GM18505 (cell line): ENCODE results near the gene CNTN2.

Source experiments
- ATAC-seq: cut with Tn5 transposase; IDR thresholded peaks from one replicate; pipeline ENCODE4 v1.9.1; 2021; ENCODE audit not compliant: unreplicated experiment
- POLR2A ChIP-seq: IDR thresholded peaks from 4 replicates; pipeline ENCODE4 v1.6.1; 2011; ENCODE audit warnings: borderline replicate concordance; ENCODE audit not compliant: insufficient read depth, insufficient read length; ENCODE audit errors: extremely low read depth

Gene CNTN2

DNA sequence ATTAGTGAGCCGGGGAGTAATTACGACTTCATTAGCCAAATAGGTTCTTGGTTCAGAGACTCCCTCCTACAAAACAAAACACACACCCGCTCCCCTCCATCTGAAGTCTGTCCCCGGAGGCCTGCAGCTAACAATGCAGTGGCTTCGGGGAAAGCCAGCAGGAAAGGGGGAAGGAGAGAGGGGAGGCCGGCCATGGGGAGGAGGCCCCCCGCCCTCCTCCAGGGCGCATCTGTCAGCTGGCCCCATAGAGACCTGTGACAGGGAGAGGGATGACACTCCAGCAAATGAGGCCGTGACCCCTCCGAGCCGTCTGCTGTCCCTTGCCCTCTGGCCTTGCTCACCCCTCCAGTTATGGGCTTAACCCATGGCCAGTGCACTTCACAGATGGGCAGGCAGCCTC lies 12.1 kb upstream of the CNTN2 start:
- ATAC-seq, result no peak
- TF ChIP-seq POLR2A, result no peak

DNA sequence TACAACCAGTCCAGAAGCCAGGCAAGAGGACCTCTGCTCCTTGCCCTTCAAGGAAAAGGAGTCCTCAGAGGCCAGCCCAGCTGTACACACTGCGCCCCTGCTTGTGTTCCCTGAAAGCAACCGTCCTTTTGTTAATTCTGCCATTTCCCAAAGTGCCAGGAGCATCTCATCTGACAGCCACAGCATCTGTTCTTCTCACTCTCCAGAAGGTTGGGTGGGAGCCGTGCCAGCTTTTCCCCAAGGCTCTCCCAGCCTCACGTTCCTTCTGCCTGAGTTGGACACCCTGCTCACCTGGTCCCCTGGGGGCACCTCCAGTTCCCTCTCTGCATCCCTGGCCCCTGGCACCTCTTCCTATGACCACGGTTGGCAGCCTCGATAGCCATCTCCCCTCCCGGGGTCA lies 10.5 kb upstream of the CNTN2 start:
- no peak for ATAC-seq

DNA sequence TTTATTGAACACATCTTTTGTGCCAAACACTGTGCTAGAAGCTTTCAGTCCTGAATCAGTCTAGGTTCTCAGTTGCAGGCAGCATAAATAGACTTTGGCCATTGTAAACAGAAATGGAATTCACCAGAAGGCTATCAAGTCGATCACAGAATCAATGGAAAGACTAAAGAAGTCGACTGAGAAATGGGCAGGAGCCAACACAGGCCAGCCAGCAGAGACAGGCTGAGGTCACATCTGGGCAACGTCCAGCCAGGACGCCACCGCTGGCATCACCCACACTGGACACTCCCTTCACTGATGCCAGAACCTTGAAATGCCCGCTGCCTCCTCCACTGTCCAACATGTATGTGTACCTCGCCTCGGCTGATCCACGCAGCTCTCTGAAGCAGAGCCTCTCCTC lies 5.5 kb upstream of the CNTN2 start:
- no peak for ATAC-seq

More for the DNA sequence above, 10.5 kb upstream of the CNTN2 start:
- TF ChIP-seq POLR2A, result no peak

DNA sequence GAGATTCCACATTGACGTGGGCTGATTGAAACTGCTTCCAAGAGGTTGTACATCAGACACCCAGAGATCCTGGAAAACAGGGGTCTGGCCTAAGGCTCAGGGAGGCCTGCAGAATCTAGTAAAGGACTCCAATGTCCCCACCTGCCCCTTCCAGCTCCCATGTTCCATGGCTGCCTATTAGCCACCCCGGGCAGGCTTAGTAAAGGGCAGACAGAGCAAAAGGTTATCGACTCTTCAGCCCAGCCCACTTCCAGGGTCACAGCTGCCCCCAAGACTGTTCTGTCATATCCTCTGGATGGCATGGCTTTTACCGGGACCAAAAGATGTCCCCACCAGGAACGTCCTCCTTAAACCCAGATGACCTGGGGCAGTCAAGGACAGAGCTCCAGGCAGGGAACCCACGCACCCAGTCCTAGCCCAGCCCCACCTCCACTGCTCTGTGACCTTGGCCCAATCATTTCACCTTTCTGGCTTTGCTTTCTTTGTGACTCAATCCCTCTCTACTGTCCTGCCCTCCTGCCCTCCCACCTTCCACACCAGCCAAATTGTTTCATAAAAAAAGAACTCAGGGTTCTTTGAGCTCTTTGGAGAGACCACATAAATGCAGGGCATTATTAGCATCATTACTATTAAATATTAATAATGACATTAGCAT lies 4.8 kb upstream of the CNTN2 start:
- ATAC-seq, result no peak
- no peak for TF ChIP-seq POLR2A

More for the DNA sequence above, 5.5 kb upstream of the CNTN2 start:
- no peak for TF ChIP-seq POLR2A

DNA sequence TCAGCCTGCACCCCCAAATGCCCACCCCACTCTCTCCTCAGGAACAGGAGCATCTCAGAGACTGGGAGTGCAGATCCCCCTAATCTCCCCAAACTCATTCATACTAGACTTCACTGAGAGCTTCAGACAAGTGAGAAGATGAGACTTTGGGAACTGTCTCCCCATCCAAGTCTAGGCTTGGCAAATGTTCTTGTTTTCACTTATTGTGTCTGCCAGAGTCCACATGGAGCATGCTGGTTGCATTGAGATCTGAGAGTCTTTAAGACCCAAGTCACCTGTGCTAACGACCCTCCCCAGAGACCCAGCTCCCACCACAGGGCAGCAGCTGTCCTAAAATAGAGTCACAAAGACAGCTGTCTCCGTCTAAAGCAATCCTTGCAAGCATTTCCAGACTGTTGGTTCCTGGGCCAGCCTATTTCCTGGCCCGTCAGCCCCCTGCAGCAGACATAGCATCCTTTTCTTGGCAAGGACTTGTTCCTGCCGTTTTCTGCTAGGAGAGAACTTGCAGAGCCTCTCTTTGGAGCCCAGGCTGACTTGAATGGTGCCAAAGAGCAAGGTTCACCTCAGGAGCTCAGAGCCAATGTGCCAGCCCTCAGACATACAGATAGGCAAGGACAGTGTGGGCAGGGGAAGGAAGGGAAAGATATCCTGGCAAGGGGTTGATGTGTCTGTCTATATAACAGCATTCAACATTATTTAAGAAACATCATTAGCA lies 1.9 kb upstream of the CNTN2 start:
- no peak for ATAC-seq
- no peak for TF ChIP-seq POLR2A

DNA sequence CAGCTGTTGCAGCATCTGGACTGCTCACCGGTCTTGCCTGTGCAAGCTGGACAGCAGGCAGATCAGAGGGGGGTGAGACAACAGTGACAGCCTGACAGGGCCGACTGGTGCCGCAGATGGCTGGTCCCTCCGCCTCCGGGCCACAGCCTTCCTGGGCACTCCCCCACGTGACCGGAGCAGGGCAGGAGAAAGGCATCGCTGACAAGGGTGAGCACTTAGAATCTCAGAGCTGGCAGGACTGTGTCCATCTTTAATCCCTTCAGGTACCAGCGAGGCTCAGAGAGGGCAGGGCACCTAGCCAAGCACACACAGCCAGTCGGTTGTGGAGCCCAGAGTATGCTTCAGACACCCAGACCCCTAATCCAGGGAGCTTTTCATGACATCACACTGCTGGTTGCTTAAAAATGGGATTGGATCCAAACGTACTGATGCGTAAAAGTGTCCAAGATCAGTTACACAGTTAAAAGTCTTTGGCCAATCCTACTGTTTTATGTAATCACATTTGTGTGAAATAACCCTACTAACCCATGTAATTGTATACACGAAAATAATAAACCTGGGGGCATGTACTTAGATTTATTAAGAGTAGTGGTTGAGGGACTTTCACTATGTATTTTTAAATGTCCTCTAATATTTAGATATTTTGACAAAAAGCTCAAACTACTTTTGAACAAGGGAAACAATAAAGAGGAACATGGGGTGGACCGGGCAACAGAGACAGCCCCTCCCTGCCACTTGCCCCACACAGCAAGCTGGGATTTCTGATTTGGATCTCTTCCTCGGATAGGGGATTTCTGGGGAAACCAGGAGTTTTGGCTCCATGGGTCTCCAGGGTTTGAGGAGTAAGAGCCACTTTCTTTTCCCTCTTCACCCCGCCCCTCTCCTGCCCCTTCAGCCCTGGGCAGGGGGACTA lies 758 bp upstream of the CNTN2 start:
- ATAC-seq, result no peak
- no peak for TF ChIP-seq POLR2A

DNA sequence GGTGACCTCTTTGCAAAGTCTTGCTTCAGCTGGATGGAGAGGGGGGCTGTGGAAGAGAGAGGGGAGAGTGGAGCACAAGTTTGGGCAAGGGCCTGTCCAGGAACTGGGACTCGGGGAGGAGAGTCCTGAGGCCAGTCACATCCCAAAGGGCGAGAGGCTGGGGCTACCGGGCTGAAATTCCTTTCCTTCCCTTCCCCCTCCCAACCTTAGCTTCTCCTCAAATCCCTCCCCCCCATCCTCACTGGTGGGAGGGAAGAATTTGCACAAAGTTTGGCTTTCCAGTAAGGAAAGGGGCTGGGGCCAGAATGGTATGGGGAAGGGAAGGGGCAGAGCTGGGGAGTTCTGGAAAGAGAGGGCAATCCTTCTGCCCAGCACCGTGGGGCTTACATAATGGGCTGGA lies 854 bp downstream of the CNTN2 start:
- no peak for TF ChIP-seq POLR2A
- no peak for ATAC-seq

DNA sequence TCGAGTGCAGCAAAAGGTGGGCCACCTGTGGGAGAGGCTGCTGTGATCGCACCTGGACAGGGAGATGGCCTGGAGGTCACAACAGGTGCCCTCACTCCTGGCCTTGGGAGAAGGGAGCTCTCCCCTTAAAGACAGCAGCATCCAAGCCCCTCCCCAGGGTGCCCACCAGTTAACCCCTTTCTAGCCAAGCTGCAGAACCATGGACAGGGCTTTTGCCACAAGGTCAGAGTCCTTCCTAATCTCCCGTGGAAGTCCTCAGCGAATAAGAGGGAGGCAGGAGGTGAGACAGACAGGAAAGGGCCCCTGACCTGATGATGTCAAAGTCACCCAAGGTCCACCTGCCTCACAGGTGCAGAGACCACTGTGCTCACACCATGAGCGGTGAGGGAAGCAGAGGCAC lies 1.7 kb downstream of the CNTN2 start:
- no peak for ATAC-seq
- TF ChIP-seq POLR2A, result no peak

DNA sequence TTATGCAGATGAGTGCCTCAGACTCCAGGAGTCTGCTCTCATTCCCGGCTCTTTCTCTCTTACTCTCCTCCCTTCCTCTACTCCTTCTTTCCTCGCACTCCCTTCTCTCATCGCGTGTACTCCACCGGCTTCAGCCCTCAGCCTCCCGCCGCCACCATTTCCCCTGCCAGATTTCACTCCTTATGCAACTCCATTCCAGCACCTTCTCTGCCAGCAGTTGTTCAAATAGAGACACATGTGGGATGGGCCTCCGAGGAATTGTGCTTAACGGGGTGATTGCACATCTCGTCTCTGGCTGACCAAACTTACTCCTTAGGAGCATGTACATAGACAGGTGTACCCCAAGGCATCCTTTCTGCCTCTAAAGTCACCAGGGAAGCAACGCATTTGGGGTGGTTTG lies 2.1 kb downstream of the CNTN2 start:
- ATAC-seq, result no peak

DNA sequence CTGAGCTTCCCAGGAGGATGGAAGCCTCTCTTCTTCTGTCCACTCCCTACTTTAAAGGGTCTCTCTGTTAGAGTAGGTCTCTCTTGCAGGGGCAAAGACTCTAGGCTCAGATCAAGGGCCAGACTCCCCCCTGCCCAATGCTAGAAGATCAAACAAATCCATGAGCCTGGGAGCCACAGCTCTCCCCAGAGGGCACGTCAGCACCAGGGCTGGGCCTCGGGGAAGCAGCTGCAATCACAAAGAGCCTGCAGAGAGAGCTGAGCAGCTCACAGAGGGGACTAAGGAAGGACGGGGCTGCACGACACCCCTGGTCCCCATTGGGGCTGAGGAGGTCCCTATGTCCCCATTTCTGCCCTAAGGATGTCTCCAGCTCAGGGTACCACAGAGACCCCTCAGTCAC lies 3.9 kb downstream of the CNTN2 start:
- ATAC-seq, result no peak
- no peak for TF ChIP-seq POLR2A

More for the DNA sequence above, 2.1 kb downstream of the CNTN2 start:
- no peak for TF ChIP-seq POLR2A

DNA sequence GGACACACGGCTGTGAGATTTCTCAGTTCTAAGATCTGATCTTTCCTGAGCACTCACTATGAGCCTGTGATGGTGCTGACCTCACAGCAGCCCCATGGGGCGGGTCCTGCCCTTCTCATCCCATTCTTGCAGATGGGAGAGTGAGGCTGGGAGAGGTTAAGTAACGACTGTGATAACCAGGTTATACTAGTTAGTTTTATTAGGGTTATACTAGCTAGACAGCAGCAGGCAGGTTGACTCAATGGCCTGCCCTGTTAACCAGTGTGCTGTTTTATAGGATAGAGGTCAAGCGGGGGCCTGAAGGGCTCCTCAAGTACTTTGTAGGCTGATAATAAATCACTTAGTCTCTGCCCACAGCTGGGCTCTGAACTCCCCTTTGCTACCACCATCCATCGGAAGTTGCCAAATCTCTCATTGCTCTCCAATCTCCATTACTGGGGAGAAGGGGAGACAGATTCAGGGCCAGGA lies 4.8 kb downstream of the CNTN2 start:
- ATAC-seq, result no peak
- no peak for TF ChIP-seq POLR2A

DNA sequence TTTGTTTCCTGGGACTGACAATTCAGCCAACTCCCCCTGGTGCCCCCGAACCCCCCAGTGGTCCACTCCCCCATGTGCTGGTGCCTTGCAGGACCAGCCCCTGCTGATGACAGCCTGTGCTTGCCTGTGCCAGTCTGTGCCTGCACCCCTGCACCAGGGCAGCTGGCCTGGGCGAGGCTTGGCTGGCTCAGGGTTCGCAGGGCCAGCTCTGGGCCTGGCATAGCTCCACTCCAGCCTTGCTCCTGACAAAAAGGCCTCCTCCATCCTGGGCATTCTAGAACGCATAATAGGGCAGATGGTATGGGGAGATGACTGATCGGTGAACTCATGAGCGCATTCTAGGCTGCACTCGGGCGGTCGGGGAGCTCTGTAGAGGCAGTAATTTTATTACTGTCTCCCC lies 5.4 kb downstream of the CNTN2 start:
- no peak for TF ChIP-seq POLR2A
- no peak for ATAC-seq

DNA sequence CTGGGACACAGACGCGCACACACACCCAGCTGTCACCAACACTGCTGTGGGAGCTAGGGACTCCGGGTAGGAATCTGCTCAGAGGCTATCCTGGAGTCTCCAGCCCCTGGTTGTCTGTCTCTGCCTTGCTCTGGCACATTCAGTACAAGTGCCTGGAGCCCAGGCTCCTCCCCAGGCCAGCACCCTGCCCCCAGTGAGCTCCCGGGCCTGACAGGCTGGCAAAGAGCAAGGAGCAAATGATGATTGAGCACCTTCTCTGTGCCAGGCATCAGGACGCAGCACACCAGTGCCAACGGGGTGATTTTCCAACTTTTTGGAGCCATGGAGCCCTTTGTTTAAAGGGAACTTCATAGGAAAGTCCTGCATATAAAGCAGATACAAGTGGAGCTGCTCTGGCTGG lies 6.5 kb downstream of the CNTN2 start:
- no peak for TF ChIP-seq POLR2A
- no peak for ATAC-seq
